Ascending aorta (tissue), 2 donors: Measurements from ENCODE around the gene C17orf50. TPM values are rescaled to one million over a fixed set of nuclear protein-coding genes. Genes with fewer than 3 reads are reported as not detected.
A peak's percentile ranks its signal among the peaks of the same experiment; 100 is the strongest.

ENCODE experiments used
- DNase-seq, 2 donors: peaks; one replicate each; pipeline ENCODE4 v3.0.0-alpha.2; 2019; ENCODE audit warnings: low spot score in 2 of 2
- H3K27ac ChIP-seq, 2 donors: fragments of 200-600 bp; sonication (generic); one replicate each; pipeline ENCODE4 v1.5.1; 2016 to 2017; ENCODE audit warnings: mild to moderate bottlenecking in 1 of 2
- H3K27me3 ChIP-seq: fragments of 200-600 bp; sonication (generic); one replicate; pipeline ENCODE4 v1.5.1; 2017
- H3K36me3 ChIP-seq, 2 donors: fragments of 200-600 bp; sonication (generic); one replicate each; pipeline ENCODE4 v1.5.1; 2016
- H3K4me1 ChIP-seq, 2 donors: fragments of 200-600 bp; sonication (generic); one replicate each; pipeline ENCODE4 v1.5.1; 2016 to 2017; ENCODE audit warnings: mild to moderate bottlenecking in 1 of 2
- H3K4me3 ChIP-seq, 2 donors: fragments of 200-600 bp; sonication (generic); one replicate each; pipeline ENCODE4 v1.5.1; 2016 to 2017; ENCODE audit warnings: mild to moderate bottlenecking in 1 of 2
- H3K9me3 ChIP-seq, 2 donors: fragments of 200-600 bp; sonication (generic); one replicate each; pipeline ENCODE4 v1.5.1; 2016
- intact Hi-C: fragments of 100-400 bp; cut with DNase I; formaldehyde crosslinking; loops from one replicate; pipeline ENCODE4 v1.15.1; 2023
- total RNA-seq: library from RNA; depleted of rRNA; stranded (reverse); fragments of >200 nt; gene quantifications from one replicate; pipeline ENCODE4 v1.1.0, GENCODE V29; 2016
- TF ChIP-seq, protein P1 (sequence below), 3 experiments: fragments of 200-600 bp in 2 of 3; fragments of 450-650 bp in 1 of 3; sonication (generic) in 2 of 3; IDR thresholded peaks; one replicate each; pipeline ENCODE4 v1.5.1; 2016 to 2019; ENCODE audit warnings: antibody characterized with exemption in 3 of 3, mild to moderate bottlenecking in 1 of 3, moderate library complexity in 1 of 3

Gene C17orf50
- total RNA-seq, 1 donor from 2014 or later: not detected

DNA sequence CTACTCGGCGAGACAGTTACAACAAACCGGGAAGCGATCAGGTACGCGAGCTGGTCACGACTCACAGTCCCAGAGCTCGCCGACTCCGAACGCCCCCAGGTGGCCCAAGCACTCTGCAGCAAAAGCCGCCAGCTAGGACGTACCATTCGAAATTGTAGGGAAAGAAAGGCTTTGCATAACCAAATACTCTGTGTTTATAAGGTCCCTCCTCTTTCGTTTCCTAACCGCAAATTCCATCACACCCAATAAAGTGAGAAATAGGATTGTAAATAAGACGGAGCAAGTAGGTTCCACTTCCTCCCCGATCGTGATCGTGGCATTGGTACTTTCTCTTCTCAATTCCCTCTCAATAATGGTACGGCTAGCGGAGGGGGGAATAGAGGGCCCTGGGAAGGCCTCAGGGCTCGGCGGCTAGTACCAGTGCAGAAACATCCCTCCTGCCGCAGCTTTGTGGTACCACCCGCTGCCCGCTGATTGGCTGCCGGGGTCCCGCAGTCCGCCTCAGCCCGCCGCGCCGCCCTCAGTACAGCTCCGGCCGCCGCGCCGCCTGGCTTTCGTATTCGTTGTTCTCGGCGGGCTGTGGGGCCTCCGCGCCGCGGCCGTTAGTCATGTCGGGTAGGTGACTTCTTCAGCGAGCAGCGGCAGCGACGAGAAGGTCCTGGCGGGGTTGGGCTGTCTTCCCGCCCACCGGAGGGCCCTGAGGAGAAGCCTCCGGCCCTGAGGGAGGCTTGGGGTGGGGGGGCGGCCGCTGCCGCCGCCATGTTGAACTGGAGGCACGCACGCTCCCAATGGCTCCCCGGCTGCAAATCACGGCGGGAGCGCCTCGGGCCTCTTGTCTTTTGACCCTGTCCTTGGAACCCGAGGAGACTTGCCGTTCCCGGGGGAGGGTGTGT, 48.5 kb downstream of the C17orf50 start, which contains the start of gene TAF15:
TSS of gene TAF15 (plus strand) at position 523 of the 893 bp plus-strand sequence. CDS start at position 609, 86 bp downstream.
- Histone ChIP-seq H3K27me3 (no peaks in the 10 kb centered on the region), H3K4me1 (peaks cover 4 to 39% of the 10 kb centered on the region in 2 donors), H3K4me3 (peak within 1 kb of the TSS; percentile 80 to 89), H3K36me3 (no peaks in the 10 kb centered on the region), H3K27ac (peak within 1 kb of the TSS; percentile 91 to 95), H3K9me3 (no peaks in the 10 kb centered on the region)
- TF ChIP-seq, protein P1, sequence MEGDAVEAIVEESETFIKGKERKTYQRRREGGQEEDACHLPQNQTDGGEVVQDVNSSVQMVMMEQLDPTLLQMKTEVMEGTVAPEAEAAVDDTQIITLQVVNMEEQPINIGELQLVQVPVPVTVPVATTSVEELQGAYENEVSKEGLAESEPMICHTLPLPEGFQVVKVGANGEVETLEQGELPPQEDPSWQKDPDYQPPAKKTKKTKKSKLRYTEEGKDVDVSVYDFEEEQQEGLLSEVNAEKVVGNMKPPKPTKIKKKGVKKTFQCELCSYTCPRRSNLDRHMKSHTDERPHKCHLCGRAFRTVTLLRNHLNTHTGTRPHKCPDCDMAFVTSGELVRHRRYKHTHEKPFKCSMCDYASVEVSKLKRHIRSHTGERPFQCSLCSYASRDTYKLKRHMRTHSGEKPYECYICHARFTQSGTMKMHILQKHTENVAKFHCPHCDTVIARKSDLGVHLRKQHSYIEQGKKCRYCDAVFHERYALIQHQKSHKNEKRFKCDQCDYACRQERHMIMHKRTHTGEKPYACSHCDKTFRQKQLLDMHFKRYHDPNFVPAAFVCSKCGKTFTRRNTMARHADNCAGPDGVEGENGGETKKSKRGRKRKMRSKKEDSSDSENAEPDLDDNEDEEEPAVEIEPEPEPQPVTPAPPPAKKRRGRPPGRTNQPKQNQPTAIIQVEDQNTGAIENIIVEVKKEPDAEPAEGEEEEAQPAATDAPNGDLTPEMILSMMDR (IDR thresholded peaks at IDR 0.05): peak; percentile 53 to 85 (median 77)
- peak; percentile 85 to 97 for DNase-seq
- intact Hi-C loops: loop anchor here (1.0 to 10.0 kb wide), 7 partner anchors 45 to 1554 kb away; partner anchors contain the start of genes AP2B1, CCL2, LIG3 and SLFN5

DNA sequence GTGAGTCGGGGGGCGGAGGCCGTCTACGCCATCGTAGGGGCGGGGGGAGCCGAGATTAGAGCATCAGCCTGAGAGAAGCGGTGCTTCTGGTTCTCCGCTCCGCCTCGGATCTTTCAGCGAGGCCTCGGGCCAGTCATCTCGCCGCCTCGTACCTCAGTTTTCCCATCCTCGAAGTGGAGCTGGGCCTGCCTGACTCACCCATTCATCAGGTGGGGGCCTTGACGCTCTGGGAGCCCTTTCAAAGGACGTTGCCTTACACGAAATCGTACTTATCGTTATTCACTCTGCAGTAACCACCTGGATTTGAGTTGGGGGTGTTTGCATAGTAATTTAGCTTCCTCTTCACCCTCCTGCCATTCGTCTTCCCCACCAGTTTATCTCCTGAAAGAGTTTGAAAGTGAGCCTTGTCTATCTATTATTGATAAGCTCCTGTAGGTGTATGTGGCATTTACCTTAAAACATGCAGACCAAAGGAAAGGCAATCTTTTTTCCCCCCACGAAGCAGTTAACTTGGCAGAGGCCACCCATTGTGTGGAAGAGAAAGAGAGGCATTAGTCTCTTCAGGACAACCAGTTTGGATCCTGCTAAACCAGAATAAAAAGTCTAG, 49.3 kb downstream of the C17orf50 start:
- peak overlapping the region; percentile 91 to 95 for H3K27ac ChIP-seq
- intact Hi-C loops: loop anchor here (1.0 to 10.0 kb wide), 7 partner anchors 46 to 1555 kb away; partner anchors contain the start of genes AP2B1, CCL2, LIG3 and SLFN5

GRCh38 chr17:35811759-35812158, 51.1 kb downstream of the C17orf50 start:
- intact Hi-C loops: no loop called here
- TF ChIP-seq, protein P1 (IDR thresholded peaks at IDR 0.05): no peak
- Histone ChIP-seq H3K36me3 (peaks cover 0 to 3% of the 10 kb centered on the region in 2 donors), H3K27ac (no peak overlapping the region), H3K4me3 (no peak overlapping the region), H3K27me3 (no peaks in the 10 kb centered on the region), H3K4me1 (peaks cover 4 to 47% of the 10 kb centered on the region in 2 donors), H3K9me3 (no peaks in the 10 kb centered on the region)
- DNase-seq: no peak

More for the DNA sequence above, 49.3 kb downstream of the C17orf50 start:
- DNase-seq: no peak
- no peaks in the 10 kb centered on the region for H3K9me3 ChIP-seq
- no peaks in the 10 kb centered on the region for H3K27me3 ChIP-seq
- TF ChIP-seq, protein P1 (IDR thresholded peaks at IDR 0.05): no peak
- H3K4me1 ChIP-seq: peaks cover 4 to 42% of the 10 kb centered on the region in 2 donors
- H3K36me3 ChIP-seq: no peaks in the 10 kb centered on the region
- peak overlapping the region; percentile 80 to 89 for H3K4me3 ChIP-seq

DNA sequence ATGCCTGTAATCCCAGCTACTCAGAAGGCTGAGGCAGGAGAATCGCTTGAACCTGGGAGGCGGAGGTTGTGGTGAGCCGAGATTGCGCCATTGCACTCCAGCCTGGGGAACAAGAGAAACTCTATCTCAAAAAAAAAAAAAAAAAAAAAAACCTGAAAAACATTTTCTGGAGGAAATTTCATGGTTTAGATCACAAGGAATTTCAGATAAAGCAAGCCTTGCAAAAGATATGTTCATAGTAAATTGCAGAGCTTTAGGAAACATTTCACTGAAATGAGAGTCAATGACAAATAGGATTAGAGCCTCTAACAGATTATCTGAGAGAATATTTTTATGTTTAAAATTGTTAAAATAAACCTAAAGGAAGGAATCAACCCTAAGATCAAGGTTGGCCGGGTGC, 51.8 kb downstream of the C17orf50 start:
- Histone ChIP-seq H3K27me3 (no peaks in the 10 kb centered on the region), H3K4me3 (no peak overlapping the region), H3K4me1 (peaks cover 4 to 45% of the 10 kb centered on the region in 2 donors), H3K36me3 (peaks cover 0 to 6% of the 10 kb centered on the region in 2 donors), H3K27ac (no peak overlapping the region), H3K9me3 (no peaks in the 10 kb centered on the region)
- TF ChIP-seq, protein P1 (IDR thresholded peaks at IDR 0.05): no peak
- intact Hi-C loops: no loop called here
- DNase-seq: no peak

Other genes starting within 250 kb of the C17orf50 start
- gene SLFN12L, start 223.2 kb upstream of the C17orf50 start, total RNA-seq: not detected
- gene SLFN14, start 200.1 kb upstream of the C17orf50 start, total RNA-seq: not detected
- gene PEX12, start 182.3 kb upstream of the C17orf50 start, total RNA-seq: 5.6 TPM
- gene AP2B1, start 173.6 kb upstream of the C17orf50 start, total RNA-seq: 59.5 TPM
- gene RASL10B, start 29.2 kb upstream of the C17orf50 start, total RNA-seq: 9.9 TPM
- gene GAS2L2, start 7.6 kb upstream of the C17orf50 start, total RNA-seq: not detected
- 44.6 TPM for gene MMP28, start 34.8 kb downstream of the C17orf50 start, total RNA-seq
- gene TAF15, start 48.6 kb downstream of the C17orf50 start, total RNA-seq: 49.6 TPM
- not detected for gene HEATR9, start 108.0 kb downstream of the C17orf50 start, total RNA-seq
- 43.2 TPM for gene CCL5, start 119.5 kb downstream of the C17orf50 start, total RNA-seq
- gene RDM1, start 169.9 kb downstream of the C17orf50 start, total RNA-seq: not detected
- not detected for gene LYZL6, start 182.8 kb downstream of the C17orf50 start, total RNA-seq
- not detected for gene CCL16, start 220.6 kb downstream of the C17orf50 start, total RNA-seq
- gene CCL14, start 225.8 kb downstream of the C17orf50 start, total RNA-seq: 168 TPM
- gene CCL15, start 240.7 kb downstream of the C17orf50 start, total RNA-seq: not detected